GF-D8 (cell line): ENCODE measurements around the gene SPTLC3.

Experiments
- DNase-seq: peaks from one replicate; lab custom pipeline; 2025; lab: John Stamatoyannopoulos, UW

Gene SPTLC3

DNA sequence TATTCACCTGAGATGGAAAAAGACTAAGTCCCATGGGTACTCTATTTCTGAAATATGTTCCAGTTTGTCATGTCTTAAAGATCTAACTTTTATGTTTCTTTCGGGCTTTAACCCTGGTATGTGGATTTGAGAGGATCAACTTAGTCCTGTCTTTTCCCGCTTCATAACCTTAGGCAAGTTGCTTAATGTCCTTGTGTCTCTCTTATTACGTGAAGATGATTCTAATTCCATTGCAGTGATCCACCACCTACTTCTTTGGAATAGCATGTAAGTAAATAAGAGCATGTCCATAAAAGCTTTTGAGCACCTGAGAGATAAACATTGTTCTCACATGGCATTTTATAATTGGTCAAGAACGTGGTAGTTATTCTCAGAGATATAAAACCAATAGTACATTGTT lies 23.0 kb downstream of the SPTLC3 start:
- no peak for DNase-seq

DNA sequence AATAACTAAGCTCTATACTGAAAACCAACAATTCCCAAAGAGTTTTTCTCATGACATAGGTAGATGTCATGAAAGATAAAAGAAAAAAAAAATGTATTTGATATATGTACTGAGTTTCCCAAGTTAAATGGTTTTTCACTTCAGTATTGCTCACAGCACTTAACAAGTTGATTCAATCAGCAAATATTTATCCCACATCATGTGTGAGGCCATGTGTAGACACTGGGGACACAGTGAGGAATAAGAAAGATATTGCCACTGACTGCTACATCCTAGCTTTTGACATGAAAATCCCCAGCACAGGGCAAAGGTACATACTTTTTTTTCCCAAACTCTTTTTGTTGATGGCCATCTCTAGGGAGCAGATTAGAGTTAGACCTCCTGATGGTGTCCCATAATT lies 25.3 kb downstream of the SPTLC3 start:
- no peak for DNase-seq

DNA sequence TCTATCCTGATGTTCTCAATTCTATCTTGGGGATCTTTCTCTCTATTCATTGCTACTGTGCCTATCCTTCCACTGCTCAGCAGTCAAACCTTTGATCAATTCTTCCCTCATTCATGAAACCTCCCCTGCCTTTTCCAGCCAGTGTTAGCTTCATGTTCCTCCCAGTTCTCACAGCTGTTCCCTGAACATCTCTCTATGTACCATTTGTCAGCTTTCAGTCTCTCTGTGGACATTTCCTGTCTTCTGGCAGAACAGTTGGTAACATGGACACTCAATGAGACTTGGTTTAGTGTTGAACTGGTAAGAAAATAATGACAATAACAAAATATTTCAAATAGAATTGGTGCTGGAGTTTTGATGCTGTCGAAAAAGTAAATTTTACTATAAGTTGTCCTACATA lies 26.2 kb downstream of the SPTLC3 start:
- no peak for DNase-seq

DNA sequence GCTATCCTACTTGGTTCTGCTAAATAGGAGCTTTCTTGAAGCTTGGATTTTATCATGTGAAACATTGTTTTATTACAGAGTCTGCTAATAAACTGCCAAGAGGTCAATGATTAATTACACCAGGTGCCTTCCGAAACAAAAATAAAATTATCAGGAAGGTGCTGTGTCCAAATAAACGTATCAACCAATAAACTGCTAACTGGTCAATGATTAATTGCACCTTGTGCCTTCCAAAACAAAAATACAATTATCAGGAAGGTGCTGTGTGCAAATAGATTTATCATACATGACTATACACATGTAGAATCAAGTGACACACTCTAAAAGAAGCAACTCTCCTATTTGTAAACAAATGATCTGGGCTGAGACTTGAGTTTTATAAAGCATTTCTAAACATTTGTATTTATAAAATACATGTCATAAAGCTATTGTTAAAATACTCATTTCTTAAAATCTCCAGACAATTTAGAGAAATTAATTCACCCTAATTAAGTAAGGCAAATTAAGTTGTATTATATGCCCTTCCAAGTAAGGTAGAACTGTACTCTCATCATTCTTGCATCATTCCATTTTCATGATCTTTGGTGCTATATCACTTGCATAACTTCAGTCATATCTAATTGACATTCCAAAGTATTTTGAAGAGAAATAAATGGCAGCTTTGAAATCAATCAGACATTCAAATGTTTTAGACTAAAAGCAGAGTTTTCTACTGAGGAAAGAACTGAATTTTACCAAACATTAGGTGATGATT lies 26.8 kb downstream of the SPTLC3 start:
- no peak for DNase-seq

DNA sequence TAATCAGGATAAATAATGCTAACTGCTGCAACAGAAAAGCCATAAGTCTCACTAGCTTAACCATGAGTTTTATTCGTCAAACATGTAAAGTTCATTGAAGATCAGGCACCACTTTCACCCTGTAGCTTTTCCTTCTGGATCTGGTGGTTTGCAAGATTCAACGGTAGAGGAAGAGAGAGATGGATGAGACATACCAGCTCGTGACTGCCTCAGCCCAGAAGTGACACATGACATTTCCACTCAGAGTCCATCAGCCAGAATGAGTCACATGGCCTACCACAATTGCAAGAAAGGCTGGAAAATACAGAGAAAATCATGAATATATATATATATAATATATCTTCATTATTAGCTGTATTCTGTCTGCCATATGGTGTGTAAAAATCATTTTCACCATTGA lies 29.0 kb downstream of the SPTLC3 start:
- DNase-seq: no peak

DNA sequence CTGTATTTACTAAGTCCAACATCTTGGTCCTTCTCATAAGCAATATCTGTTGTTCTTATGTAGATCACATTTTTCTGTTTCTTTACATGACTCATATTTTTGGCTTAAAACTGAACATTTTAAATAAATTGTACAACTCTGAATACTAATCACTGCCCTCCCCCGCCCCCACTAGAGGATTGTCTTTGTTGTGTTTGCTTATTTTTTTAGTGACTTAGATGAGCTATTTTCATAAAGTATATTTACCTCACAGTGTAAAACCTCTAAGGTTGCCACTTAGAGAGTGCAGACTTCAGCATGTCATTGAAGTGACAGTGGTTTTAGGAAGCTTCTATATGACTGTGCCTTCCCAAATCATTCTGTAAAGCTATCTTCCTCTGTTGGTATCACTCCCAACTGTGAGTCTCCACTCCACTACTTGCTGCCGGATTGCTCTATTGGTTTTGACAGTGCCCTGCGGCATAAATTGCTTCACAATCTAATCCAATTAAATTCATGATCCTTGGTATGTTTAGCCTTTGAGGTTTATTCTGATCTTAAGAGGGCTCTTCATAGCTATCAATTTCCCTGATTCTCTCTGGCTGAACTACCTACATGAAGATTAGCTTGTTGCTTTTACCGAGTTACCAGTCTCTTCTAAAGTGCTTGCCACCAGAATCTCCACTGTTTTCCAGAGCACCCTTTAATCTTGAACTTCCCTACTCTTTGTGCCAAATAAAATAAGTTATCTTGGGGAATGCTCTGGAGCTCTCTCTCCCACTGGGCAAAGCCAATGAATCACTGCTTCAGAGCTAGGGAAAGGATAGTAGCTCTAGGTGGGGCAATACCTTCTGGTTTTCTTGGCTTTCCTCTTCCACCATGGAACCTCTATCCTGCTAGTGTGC lies 33.0 kb downstream of the SPTLC3 start:
- DNase-seq: no peak

DNA sequence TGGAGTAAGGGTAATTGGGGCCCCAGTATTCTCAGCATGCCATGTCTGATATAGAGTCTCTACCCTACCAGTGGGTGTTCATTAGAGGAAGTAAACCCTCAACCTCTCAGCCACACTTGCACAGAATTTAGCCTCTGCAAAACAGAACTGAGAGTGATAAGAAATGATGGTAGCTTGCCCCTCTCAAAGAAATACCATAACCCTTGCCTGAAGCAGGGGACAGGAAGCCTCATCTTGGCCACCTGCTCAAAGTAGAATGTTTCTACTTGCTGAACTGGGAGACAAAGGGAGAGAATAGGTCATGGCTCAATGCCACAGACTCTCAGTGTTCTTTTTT lies 33.7 kb downstream of the SPTLC3 start:
- DNase-seq: no peak

DNA sequence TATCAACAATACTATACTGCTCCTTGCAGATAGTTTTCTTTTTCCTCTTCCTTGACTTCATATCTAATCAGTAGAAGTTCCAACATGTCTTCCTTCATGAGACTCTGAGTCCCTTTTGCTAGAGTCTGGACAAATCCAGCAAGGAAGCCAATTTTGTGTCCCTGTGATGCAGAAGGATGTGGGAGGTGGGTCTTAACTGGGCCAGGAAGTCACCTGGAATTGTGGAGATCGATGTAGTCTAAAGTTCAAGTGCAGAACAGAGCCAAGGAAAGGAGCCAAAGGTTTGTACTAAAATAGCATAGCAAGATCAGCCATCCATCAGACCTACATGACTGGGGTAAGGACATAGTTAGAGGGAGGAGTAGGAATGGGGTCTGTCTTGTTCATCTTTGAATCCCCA lies 37.6 kb downstream of the SPTLC3 start:
- DNase-seq: no peak

DNA sequence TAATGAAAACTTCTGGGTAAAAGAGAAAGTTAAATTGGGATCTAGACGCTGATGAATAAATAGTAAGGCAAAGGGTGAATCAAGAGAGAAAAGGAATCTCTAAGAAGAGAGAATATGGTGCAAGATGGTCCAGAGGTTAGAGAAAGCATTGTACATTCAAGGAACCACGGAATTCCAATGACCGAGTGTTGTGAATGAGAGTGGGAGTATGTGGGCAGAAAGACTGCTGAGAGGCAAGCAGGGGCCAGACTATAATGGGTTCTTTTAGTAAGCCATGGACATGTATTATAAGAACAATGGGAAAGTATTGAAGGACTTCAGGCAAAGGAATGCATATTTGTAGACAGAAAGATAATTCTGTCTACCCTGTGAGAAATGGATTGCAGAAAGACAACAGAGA lies 45.2 kb downstream of the SPTLC3 start:
- no peak for DNase-seq

DNA sequence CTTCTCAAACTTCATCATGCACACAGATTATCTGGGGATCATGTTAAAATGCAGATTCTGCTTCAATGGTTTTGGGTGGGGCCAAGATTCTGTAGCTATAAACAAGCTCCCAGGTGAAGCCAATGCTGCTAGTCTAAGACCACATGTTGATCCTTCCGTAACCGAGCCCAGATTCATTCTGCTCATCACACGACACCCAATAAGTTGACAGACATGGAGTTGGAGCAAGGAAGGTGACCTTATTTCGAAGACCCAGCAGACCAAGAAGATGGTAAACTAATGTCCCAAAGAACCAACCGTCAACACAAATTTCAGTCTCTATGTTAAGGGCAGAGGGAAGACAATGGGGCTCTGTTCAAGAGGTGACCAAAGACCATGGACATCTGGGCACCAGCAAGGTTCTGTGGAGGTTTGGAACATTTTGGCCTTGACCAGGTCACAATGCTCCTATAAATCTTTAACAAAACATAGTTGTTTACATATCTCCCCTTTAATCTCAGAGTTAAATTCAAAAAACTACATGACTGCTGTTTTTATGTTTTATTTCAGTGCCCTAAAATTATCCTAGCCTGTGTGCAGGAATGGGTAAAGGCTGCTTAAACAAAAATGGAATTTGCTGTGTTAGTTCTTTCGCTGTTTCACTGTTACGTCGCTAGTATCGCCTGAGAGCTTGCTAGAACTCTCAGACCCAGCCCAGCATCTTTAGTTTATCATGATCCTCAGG lies 50.1 kb downstream of the SPTLC3 start:
- no peak for DNase-seq

DNA sequence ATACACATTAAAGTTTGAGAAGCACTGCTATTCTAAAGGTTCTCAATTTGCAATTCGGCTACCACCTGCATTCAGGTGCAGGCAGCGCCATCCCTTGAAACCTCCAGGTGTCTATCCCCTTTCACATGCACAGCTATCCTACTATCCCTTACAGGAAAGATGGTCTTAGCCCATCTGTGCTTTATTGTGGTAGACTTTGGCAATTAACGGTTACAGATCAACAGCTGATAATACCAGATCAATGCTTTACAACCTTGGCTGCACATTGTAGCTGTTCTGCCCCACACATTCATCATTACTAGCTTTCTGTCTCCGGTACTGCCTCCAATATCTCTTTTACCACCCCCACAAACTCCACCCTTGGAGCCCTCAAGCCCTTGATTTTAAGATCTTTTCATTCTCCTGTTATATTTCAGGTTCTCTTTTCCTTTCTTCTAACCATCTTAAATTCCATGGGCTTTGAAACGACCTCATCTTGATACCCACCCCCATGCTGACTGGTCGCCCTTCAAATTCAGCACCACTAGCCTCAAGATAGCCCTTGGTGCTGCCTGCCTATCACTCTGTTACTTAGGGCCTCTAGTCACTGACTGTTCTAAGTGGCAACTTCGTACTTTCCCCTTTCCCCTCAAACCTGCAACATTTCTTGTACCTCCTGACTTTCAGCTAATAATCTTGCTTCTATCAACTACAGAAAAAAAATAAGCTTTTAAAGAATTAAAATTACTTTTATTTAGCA lies 50.8 kb downstream of the SPTLC3 start:
- no peak for DNase-seq

DNA sequence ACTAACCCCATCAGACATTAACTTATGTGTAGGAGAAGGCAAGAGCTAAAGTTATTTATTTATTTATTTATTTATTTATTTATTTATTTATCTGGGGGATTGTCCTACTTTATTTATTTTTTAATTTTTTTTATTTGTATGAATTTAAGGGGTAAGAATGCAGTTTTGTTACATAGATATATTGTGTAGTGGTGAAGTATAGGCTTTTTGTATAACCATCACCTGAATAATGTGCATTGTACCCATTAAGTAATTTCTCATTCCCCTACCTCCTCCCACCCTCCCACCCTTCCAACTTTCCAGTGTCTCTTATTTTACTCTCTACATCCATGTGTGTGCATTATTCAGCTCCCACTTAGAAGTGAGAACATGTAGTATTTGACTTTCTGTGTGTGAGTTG lies 51.6 kb downstream of the SPTLC3 start:
- DNase-seq: no peak

DNA sequence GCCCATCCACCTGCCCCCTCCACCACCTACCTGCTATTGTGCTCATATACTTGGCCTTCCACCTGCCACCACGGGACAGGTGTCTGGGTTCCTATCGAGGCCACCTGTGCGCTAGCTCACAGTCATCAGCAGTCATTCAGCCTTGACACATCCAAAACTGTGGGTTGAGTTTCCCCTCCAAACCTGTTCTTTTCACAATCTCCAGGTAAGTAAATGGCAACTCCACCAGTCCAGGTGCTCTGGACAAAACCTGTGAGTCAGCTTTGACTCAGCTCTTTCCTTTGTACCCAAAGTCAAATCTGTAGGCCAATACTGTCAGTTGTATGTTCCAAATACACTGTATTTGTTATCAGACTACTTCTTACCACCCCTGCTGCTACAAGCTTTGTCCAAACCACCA lies 52.6 kb downstream of the SPTLC3 start:
- DNase-seq: no peak

DNA sequence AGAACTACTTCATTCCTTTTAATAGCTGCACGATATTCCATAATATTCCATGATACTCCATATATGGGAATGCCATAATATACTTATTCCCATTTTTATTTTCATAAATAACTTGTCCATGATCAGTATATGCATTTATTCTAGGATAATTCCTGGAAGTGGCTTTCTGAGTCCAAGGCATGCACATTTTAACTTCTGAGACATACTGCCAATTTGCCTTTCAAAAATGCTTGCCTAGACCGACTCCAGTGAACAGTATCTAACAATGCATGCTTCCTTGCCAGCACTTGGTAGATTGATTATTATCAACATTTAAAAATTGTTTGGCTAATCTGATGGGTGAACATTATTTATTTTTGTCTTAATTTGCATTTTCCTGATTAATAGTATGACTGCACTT lies 54.0 kb downstream of the SPTLC3 start:
- DNase-seq: no peak

DNA sequence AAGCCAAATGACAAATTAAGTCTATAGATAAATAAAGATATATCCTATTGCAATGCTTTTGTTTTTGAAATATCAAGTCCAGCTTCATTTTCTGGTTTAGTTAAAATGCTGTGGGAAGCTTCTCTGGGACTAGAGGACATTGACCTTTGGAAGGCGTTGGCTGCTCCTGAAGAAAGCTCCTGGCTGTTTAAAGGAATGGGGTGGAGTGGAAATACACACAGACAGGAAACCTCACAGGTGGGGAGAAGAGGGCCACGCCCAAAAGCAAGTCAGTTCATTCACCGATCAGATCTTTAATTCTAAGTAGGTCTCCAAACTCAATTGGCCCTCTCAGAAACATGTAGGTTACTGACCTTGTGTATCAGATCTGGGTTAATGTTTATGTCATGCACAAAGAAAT lies 59.6 kb downstream of the SPTLC3 start:
- no peak for DNase-seq

DNA sequence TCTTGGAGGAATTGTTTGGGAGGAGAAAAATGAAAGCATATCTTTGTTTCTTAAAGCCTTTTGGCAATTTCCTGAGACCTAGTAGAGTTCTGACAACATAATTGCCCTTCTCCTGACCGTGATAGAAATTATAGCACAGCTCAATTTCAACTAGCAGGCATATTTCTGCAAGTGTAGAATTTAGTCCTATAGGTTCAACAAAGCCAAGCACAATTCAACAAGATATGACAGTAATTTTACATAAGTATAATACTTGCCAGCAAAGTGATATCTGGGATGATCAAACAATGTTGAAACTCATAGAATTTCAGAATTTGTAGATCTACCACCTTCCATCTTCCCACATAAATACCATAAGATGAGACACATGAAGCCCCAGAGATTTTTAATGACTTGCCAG lies 73.1 kb downstream of the SPTLC3 start:
- no peak for DNase-seq

DNA sequence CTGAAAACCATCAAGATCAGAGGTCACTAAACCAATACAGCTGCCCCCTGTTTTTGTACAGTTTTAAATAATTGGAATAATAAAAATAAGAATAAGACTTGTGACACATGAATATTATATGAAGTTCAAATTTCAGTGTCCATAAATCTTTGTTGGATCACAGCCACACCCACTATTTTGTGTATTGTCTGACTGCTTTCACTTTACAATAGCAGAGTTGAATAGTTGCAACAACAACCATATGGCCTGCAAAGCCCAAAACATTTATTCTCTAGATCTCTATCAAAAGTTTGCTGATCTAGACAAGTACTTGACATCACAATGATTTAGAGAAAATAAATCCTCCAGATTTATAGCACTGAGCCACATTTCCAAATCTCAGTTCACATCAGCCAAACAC lies 73.6 kb downstream of the SPTLC3 start:
- no peak for DNase-seq

DNA sequence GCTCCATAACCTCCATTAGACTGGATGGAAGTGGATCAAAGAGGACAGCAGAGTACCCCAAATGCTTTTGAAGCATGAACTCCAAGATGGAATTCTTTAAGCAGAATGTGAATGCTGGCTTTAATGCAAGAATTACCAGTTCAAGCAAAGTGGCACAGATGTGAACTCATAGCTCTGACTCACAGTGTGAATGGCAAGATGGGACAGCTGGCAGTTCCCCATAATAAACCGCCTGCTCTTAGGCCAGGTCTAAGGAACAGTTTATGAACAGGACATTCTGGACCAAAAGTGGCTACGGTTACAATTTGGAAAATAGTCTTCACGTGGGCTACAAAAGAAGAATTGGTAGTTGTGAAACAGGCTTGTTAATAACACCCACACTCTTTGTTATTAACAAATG lies 76.5 kb downstream of the SPTLC3 start:
- no peak for DNase-seq

DNA sequence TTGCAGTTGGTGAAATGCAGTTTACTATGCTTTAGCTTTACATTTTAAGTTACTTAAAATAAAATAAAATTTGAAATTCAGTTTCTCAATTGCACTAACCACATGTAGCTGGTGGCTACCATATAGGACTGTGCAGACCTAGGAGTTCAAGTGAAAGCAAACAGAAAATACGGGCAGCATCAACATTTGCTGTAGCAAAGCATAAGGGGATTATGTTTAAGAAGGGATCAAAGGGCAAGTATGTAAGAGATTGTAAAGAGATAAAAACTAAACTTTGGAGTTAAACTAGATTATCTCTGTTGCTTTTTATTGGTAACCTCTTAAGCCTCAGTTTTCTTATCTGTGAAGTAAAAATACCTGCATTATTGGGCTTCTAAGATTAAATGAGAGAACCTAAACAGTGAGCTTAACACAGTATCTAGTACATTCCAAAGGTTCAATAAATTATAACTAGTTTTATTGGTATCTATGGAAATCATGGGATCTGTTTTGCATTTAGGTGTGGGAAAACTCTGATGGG lies 81.2 kb downstream of the SPTLC3 start:
- no peak for DNase-seq

DNA sequence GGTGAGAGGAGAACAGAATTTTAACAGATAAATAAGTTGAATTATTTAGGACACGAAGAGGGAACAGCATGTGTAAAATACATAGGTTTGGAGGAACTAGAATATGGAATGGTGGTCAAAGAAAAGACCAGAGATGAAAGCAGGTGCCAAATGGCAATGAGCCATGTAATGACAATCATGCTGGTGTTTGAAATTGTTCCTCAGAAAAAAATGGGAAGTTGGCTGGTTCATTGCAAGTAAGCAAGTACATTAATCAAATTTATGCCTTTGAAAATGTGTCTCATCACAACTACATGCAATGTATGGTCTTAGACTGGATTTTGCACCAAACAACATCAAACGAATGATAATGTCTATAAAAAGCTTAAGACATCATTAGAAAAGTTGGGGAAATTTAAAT lies 83.3 kb downstream of the SPTLC3 start:
- DNase-seq: no peak

DNA sequence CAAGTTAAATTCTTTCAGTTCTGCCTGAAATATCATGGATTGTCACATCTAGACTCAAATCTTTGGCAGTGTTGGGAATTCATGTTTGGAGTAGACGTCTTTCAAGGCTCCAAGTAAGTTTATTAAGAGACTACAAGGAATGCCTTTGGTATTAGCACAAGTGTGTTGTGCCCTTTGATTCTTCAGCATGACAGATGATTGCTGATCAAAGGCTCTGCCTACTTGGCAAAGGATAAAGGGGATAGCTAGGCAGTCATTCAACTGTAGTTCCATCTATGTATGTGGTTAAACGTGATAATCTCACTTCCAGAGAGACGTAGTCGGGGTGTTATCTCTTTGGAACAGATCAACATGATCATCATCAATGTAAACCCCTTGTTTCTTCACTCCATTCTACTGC lies 86.2 kb downstream of the SPTLC3 start:
- no peak for DNase-seq

DNA sequence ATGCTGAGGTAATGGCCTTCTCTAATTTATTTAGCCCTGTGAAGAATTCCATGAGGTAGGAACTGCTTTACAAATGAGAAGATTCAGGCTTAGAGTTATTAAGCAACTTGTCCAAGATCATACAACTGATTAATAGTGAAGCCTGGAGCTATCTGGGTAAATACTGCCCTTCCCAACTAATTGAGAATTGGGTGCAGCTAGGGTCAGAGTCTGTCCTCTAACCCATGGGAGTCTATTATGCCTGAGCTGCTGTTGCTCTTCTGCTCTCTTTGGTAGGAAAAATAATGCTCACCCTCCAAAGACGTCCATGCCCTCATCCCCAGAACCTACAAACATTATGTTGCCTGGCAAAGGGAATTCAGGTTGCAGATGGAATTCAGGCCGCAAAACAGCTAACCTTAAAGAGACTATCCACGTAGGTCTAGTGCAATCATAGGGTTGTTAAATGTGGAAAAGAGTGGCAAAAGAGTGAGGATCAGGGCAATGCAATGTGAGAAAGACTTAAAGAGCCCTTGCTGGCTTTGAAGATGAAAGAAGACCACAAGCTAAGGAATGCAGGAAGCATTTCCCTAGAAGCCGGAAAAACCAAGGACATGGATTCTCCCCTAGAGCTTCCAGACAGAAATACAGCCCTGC lies 90.1 kb downstream of the SPTLC3 start:
- DNase-seq: no peak
